Right lobe of liver (tissue), 4 donors: ENCODE results near the gene ZNF365.

ENCODE experiments used
- CTCF ChIP-seq, 4 donors: fragments of 200-600 bp in 3 of 4; fragments of 450-650 bp in 1 of 4; IDR thresholded peaks; one replicate each; pipeline versions ENCODE4 v1.5.1 to v1.8.0; 2016 to 2022; ENCODE audit warnings: antibody characterized with exemption in 4 of 4, mild to moderate bottlenecking in 2 of 4
- POLR2A ChIP-seq: fragments of 450-650 bp; IDR thresholded peaks from one replicate; pipeline ENCODE4 v1.6.1; 2017; ENCODE audit warnings: antibody characterized with exemption, mild to moderate bottlenecking
- donor health status: DM: no; HTN: no; CAD: no.
- donor health status: DM: no; HTN: no; CAD: no.
- donor health status: DM: no; HTN: yes; CAD: no.

DNA sequence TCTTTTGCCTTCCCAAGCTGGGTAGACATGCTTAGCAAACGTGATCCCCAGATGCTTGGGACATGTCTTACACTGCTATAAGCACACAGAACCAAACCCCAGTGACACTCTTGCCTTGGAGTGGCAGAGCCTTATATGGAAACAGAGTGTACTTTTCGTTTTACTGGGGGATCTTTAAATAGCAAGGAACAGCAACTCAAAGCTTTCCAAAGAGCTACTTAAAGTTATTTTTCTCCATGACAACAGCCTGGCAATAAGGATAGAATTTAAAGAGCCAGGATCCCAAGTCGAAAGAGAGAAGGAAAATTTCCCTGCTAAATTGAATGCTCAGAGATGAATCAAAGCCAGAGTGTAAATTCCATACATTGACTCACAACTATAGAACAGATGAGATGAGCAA, 67.8 kb downstream of the ZNF365 start:
- TF ChIP-seq CTCF (IDR thresholded peaks at IDR 0.05) (no peak), POLR2A (no peak)
